Keratinocyte (primary cell): ENCODE data around the gene CFAP43. TPM values are rescaled to one million over a fixed set of nuclear protein-coding genes. Genes with fewer than 3 reads are reported as not detected.

Source experiments
- DNase-seq: peaks from one replicate; pipeline ENCODE4 v3.0.0-alpha.2; 2011; ENCODE audit warnings: low read depth, missing footprints, low spot score
- FAIRE-seq: peaks from 2 replicates; lab custom pipeline; 2011; peaks lifted over from hg19 to GRCh38; lab: Jason Lieb, UNC
- H2AFZ ChIP-seq: 2 replicates; pipeline ENCODE4 v1.6.0; 2012; ENCODE audit warnings: low read length, control low read depth, inconsistent platforms; ENCODE audit not compliant: control insufficient read depth
- H3K27ac ChIP-seq: 2 replicates; pipeline ENCODE4 v1.5.1; 2011; ENCODE audit warnings: low read length; ENCODE audit not compliant: control insufficient read depth, insufficient read depth
- H3K27me3 ChIP-seq: 3 replicates; pipeline ENCODE4 v1.6.0; 2011; ENCODE audit warnings: low read length; ENCODE audit not compliant: control insufficient read depth, insufficient read depth; ENCODE audit errors: extremely low read depth
- H3K36me3 ChIP-seq, 2 experiments: 2 replicates in 1 of 2; 3 replicates in 1 of 2; pipeline ENCODE4 v1.5.1; 2011; ENCODE audit warnings: low read length in 2 of 2, mild to moderate bottlenecking in 1 of 2; ENCODE audit not compliant: control insufficient read depth in 2 of 2, insufficient read depth in 2 of 2; ENCODE audit errors: extremely low read depth in 1 of 2
- H3K4me1 ChIP-seq: 3 replicates; pipeline ENCODE4 v1.5.1; 2011; ENCODE audit warnings: low read length; ENCODE audit not compliant: control insufficient read depth, insufficient read depth; ENCODE audit errors: extremely low read depth
- H3K4me2 ChIP-seq: 3 replicates; pipeline ENCODE4 v1.6.0; 2011; ENCODE audit warnings: low read depth, low read length; ENCODE audit not compliant: control insufficient read depth, insufficient read depth; ENCODE audit errors: extremely low read depth
- H3K4me3 ChIP-seq, 3 experiments: fragments of 200-600 bp in 1 of 3; sonication (generic) in 1 of 3; 2 replicates in 2 of 3; 3 replicates in 1 of 3; pipeline ENCODE4 v1.5.1; 2011 to 2016; ENCODE audit warnings: low read length in 3 of 3, mild to moderate bottlenecking in 3 of 3, control low read depth in 2 of 3, inconsistent platforms in 1 of 3, low read depth in 1 of 3, mixed read lengths in 1 of 3, mixed run types in 1 of 3, moderate library complexity in 1 of 3; ENCODE audit not compliant: control insufficient read depth in 2 of 3, insufficient read depth in 2 of 3; ENCODE audit errors: extremely low read depth in 1 of 3
- H3K79me2 ChIP-seq: 2 replicates; pipeline ENCODE4 v1.6.0; 2012; ENCODE audit warnings: low read length; ENCODE audit not compliant: control insufficient read depth, insufficient read depth
- H3K9ac ChIP-seq: 3 replicates; pipeline ENCODE4 v1.6.0; 2011; ENCODE audit warnings: low read length; ENCODE audit not compliant: control insufficient read depth, insufficient read depth; ENCODE audit errors: extremely low read depth
- H3K9me1 ChIP-seq: 3 replicates; pipeline ENCODE4 v1.6.0; 2011; ENCODE audit warnings: low read length; ENCODE audit not compliant: control insufficient read depth, insufficient read depth; ENCODE audit errors: extremely low read depth
- H3K9me3 ChIP-seq: 2 replicates; pipeline ENCODE4 v1.5.1; 2012; ENCODE audit warnings: low read depth, low read length; ENCODE audit not compliant: control insufficient read depth
- H4K20me1 ChIP-seq: 3 replicates; pipeline ENCODE4 v1.6.0; 2011; ENCODE audit warnings: low read length; ENCODE audit not compliant: control insufficient read depth, insufficient read depth; ENCODE audit errors: extremely low read depth
- CTCF ChIP-seq, 3 experiments: IDR thresholded peaks in 1 of 3; conservative IDR thresholded peaks in 1 of 3; optimal IDR thresholded peaks in 1 of 3; 2 replicates in 2 of 3; 3 replicates in 1 of 3; pipeline versions ENCODE3 to v1.5.1; 2011; ENCODE audit warnings: low read length in 3 of 3, mild to moderate bottlenecking in 3 of 3, moderate library complexity in 2 of 3, control low read depth in 1 of 3, inconsistent platforms in 1 of 3; ENCODE audit not compliant: insufficient read depth in 2 of 3; ENCODE audit errors: extremely low read depth in 1 of 3
- EZH2 ChIP-seq: IDR thresholded peaks from one replicate; pipeline ENCODE4 v1.6.1; 2012; ENCODE audit warnings: inconsistent platforms, mild to moderate bottlenecking, low read length, moderate library complexity
- dilution Hi-C: fragments of 300-500 bp; cut with MboI; formaldehyde crosslinking; loops from one replicate; pipeline ENCODE4 v1.7.0; 2020; ENCODE audit warnings: low sequenced_read_pairs; ENCODE audit not compliant: extremely low pct_ligation_motif_present
- polyA plus RNA-seq, 5 experiments: library from polyadenylated mRNA; depleted of rRNA in 3 of 5; stranded (reverse) in 3 of 5; stranded (forward) in 1 of 5; unstranded in 1 of 5; fragments of >200 nt; gene quantifications; 1 replicate in 1 of 5; 2 replicates in 3 of 5; 3 replicates in 1 of 5; pipeline versions ENCODE4 v1.2.1 to v1.2.3, GENCODE V29; 2011 to 2012; ENCODE audit warnings: missing spikeins in 2 of 5, low read depth in 1 of 5, low replicate concordance in 1 of 5
- small RNA-seq, 3 experiments: library from RNA; depleted of rRNA; stranded (forward); fragments of <200 nt; gene quantifications; one replicate each; pipeline ENCODE3, GENCODE V24; 2012; ENCODE audit warnings: low read depth in 3 of 3, low replicate concordance in 1 of 3; ENCODE audit not compliant: insufficient read length in 3 of 3

Gene CFAP43
- polyA plus RNA-seq, 1 donor (not counting 4 experiments of a cell fraction or from before 2014, with no cell fraction given), result 0.25 TPM

- peak; percentile 44 to 54 (median 46) for TF ChIP-seq CTCF (optimal IDR thresholded peaks at IDR 0.05 in 1 of 3, IDR thresholded peaks at IDR 0.05 in 1 of 3, conservative IDR thresholded peaks at IDR 0.05 in 1 of 3; ENCODE audit: extremely low read depth in 1 of 3, insufficient read depth in 2 of 3, low read length in 3 of 3)
- TF ChIP-seq EZH2, result no peak
- dilution Hi-C loops, result no loop called here
- H3K79me2 ChIP-seq, result peaks cover 92% of the 10 kb centered on the region
- H3K9ac ChIP-seq, result no peak overlapping the region
- no peak overlapping the region for H3K4me3 ChIP-seq
- no peaks in the 10 kb centered on the region for H3K9me3 ChIP-seq
- peak overlapping the region; percentile 96 for H3K4me2 ChIP-seq
- peak overlapping the region; percentile 99 for H3K27ac ChIP-seq
- peak; percentile 61 for FAIRE-seq
- no peak for DNase-seq
- peaks cover 24% of the 10 kb centered on the region for H3K4me1 ChIP-seq
- no peak overlapping the region for H2AFZ ChIP-seq
- H4K20me1 ChIP-seq, result peaks cover 17% of the 10 kb centered on the region
- H3K27me3 ChIP-seq, result no peaks in the 10 kb centered on the region
- H3K36me3 ChIP-seq, result peaks cover 21 to 71% of the 10 kb centered on the region in 2 experiments
- no peaks in the 10 kb centered on the region for H3K9me1 ChIP-seq
Observed at GRCh38 chr10:104080762-104081161, 151.4 kb downstream of the CFAP43 start.

Small RNA genes lying within 50 kb of the gene (small RNA-seq; reads per million reads assigned to genes)
- gene MIR4482, result 0 to 0.50 (median 0) reads per million in 3 experiments
- 0 reads per million in 3 experiments for gene MIR609

Other genes starting within 250 kb of the CFAP43 start
- gene COL17A1, start 146.5 kb downstream of the CFAP43 start, polyA plus RNA-seq, result 2,386 to 3,374 TPM (median 2,587 TPM) in 3 replicates
- 6.1 to 10.9 TPM (median 10.4 TPM) in 3 replicates for gene SFR1, start 110.2 kb downstream of the CFAP43 start, polyA plus RNA-seq
- 260 to 338 TPM (median 267 TPM) in 3 replicates for gene GSTO1, start 22.5 kb upstream of the CFAP43 start, polyA plus RNA-seq
- 42.7 to 56.9 TPM (median 47.1 TPM) in 3 replicates for gene GSTO2, start 36.8 kb upstream of the CFAP43 start, polyA plus RNA-seq
- 11.9 to 13.8 TPM (median 12.1 TPM) in 3 replicates for gene ITPRIP, start 106.1 kb upstream of the CFAP43 start, polyA plus RNA-seq
- 0.82 to 2.3 TPM (median 1.4 TPM) in 3 replicates for gene CFAP58, start 121.5 kb upstream of the CFAP43 start, polyA plus RNA-seq